K562 (cell line): ENCODE results near the gene COLEC12. TPM values are rescaled to one million over a fixed set of nuclear protein-coding genes. Genes with fewer than 3 reads are reported as not detected.
A peak's percentile ranks its signal among the peaks of the same experiment; 100 is the strongest.

ENCODE experiments used
- E2F6 ChIP-seq, 2 experiments: IDR thresholded peaks; 2 replicates each; pipeline ENCODE4 v1.6.1; 2011; ENCODE audit warnings: borderline replicate concordance in 1 of 2, control low read depth in 1 of 2, low read depth in 1 of 2, low read length in 1 of 2, mild to moderate bottlenecking in 1 of 2, mixed read lengths in 1 of 2, moderate library complexity in 1 of 2; ENCODE audit not compliant: insufficient read depth in 1 of 2, insufficient read length in 1 of 2, poor library complexity in 1 of 2, severe bottlenecking in 1 of 2; ENCODE audit errors: extremely low read depth in 1 of 2
- EHMT2 ChIP-seq: fragments of 450-650 bp; IDR thresholded peaks from 2 replicates; pipeline ENCODE4 v1.6.1; 2018; ENCODE audit warnings: antibody characterized with exemption
- EZH2 ChIP-seq: IDR thresholded peaks from 2 replicates; pipeline ENCODE4 v1.6.1; 2012; ENCODE audit warnings: low read depth, mild to moderate bottlenecking, inconsistent platforms, low read length, borderline replicate concordance
- FOXJ2 ChIP-seq: fragments of 200-800 bp; sonication (Bioruptor generic); IDR thresholded peaks from 2 replicates; pipeline ENCODE4 v1.6.1; 2016; ENCODE audit warnings: missing genetic modification characterization, missing compliant biosample characterization
- JUND ChIP-seq, 2 experiments: IDR thresholded peaks; 2 replicates in 1 of 2; 3 replicates in 1 of 2; pipeline ENCODE4 v1.6.1; 2011; ENCODE audit warnings: borderline replicate concordance in 2 of 2, low read depth in 2 of 2, low read length in 2 of 2, improper control_type of control experiment in 1 of 2, missing biosample characterization in 1 of 2, missing genetic modification characterization in 1 of 2, missing genetic modification reagents in 1 of 2
- MAFG ChIP-seq: fragments of 450-650 bp; conservative IDR thresholded peaks from 2 replicates; pipeline ENCODE4 v1.6.1; 2016; ENCODE audit warnings: missing genetic modification characterization, missing compliant biosample characterization
- MEIS2 ChIP-seq: fragments of 450-650 bp; IDR thresholded peaks from 2 replicates; pipeline ENCODE4 v1.6.1; 2014; ENCODE audit warnings: mild to moderate bottlenecking; ENCODE audit not compliant: partially characterized antibody
- NR4A1 ChIP-seq, 2 experiments: fragments of 250-450 bp in 1 of 2; fragments of 450-650 bp in 1 of 2; sonication (Bioruptor Pico) in 1 of 2; IDR thresholded peaks; 2 replicates each; pipeline versions ENCODE4 v1.4.0 to v1.6.1; 2016 to 2020; ENCODE audit warnings: mild to moderate bottlenecking in 2 of 2, missing compliant biosample characterization in 1 of 2, missing genetic modification characterization in 1 of 2, moderate library complexity in 1 of 2
- PKNOX1 ChIP-seq: fragments of 450-650 bp; IDR thresholded peaks from 2 replicates; pipeline ENCODE4 v1.6.1; 2016
- RBM17 ChIP-seq: fragments of 200-400 bp; formaldehyde crosslinking; IDR thresholded peaks from 2 replicates; pipeline ENCODE4 v1.6.1; 2017; ENCODE audit warnings: low read depth, mild to moderate bottlenecking, low read length, borderline replicate concordance
- SMAD3 ChIP-seq: fragments of 450-650 bp; formaldehyde crosslinking; conservative IDR thresholded peaks from 2 replicates; pipeline ENCODE4 v1.4.0; 2020; ENCODE audit warnings: mild to moderate bottlenecking
- TOE1 ChIP-seq, 2 experiments: fragments of 450-650 bp in 1 of 2; sonication (generic) in 1 of 2; formaldehyde crosslinking in 1 of 2; IDR thresholded peaks; 2 replicates each; pipeline versions ENCODE4 v1.7.1 to v1.8.0; 2016 to 2022; ENCODE audit warnings: borderline replicate concordance in 2 of 2, mild to moderate bottlenecking in 2 of 2, antibody characterized with exemption in 1 of 2, inconsistent platforms in 1 of 2, low read depth in 1 of 2, missing genetic modification reagents in 1 of 2, moderate library complexity in 1 of 2
- ZFP30 ChIP-seq: fragments of 250-450 bp; sonication (Bioruptor Pico); IDR thresholded peaks from 2 replicates; pipeline ENCODE4 v1.8.0; 2022; ENCODE audit warnings: moderate library complexity, mild to moderate bottlenecking, inconsistent platforms, borderline replicate concordance
- ZNF239 ChIP-seq: fragments of 250-450 bp; sonication (Bioruptor Pico); IDR thresholded peaks from 2 replicates; pipeline ENCODE4 v1.4.0; 2020; ENCODE audit warnings: mild to moderate bottlenecking
- ZNF395 ChIP-seq: fragments of 200-800 bp; sonication (Bioruptor generic); IDR thresholded peaks from 2 replicates; pipeline ENCODE4 v1.6.1; 2017; ENCODE audit warnings: missing genetic modification characterization, missing compliant biosample characterization
- ZNF592 ChIP-seq: fragments of 450-650 bp; IDR thresholded peaks from 2 replicates; pipeline ENCODE4 v1.6.1; 2017; ENCODE audit warnings: antibody characterized with exemption, mild to moderate bottlenecking
- polyA plus RNA-seq, 8 experiments: library from polyadenylated mRNA; depleted of rRNA in 4 of 8; stranded (reverse) in 5 of 8; unstranded in 3 of 8; fragments of >200 nt; fragmentation: Nextera tagmentation in 2 of 8; fragmentation: Illumina TruSeq in 1 of 8; extraction: Ambion mirVana in 2 of 8; extraction: Trizol in 1 of 8; gene quantifications; 2 replicates each; pipeline versions ENCODE4 v1.2.1 to v1.2.3, GENCODE V29; 2011 to 2014; ENCODE audit warnings: inconsistent platforms in 1 of 8, missing spikeins in 1 of 8
- total RNA-seq, 7 experiments: library from RNA; depleted of rRNA in 6 of 7; stranded (reverse); fragments of >200 nt in 6 of 7; fragmentation: Illumina TruSeq in 2 of 7; extraction: Trizol in 2 of 7; gene quantifications; 2 replicates each; pipeline versions ENCODE4 v1.2.1 to v1.2.3, GENCODE V29; 2011 to 2021; ENCODE audit warnings: low replicate concordance in 1 of 7

COLEC12 gene
- total and polyA plus RNA-seq, 9 of the 15 experiments (the other 6 are each of a cell fraction or from before 2014, with no cell fraction given) = 0.04 TPM; not detected in 8

- TF ChIP-seq NR4A1 (CRISPR knock-in tag; IDR thresholded peaks at IDR 0.05) (0 out of 2 replicates have a peak, but pooled peaks have one; percentile 40), NR4A1 (tag; IDR thresholded peaks at IDR 0.05) (peak; percentile 94), SMAD3 (peak; percentile 78), JUND (IDR thresholded peaks at IDR 0.05; ENCODE audit: borderline replicate concordance, low read depth, low read length) (peak; percentile 13; the same call in 1 of the 2 replicates), JUND (tag; IDR thresholded peaks at IDR 0.05; ENCODE audit: borderline replicate concordance, low read depth, low read length) (peak; percentile 73; the same call in 2 of the 3 replicates), ZNF592 (peak; percentile 96), RBM17 (no peak), PKNOX1 (peak; percentile 33), ZFP30 (no peak), FOXJ2 (0 out of 2 replicates have a peak, but pooled peaks have one; percentile 56), MEIS2 (peak; percentile 41), ZNF395 (CRISPR knock-in tag) (peak; percentile 94), EZH2 (no peak), MAFG (tag) (peak; percentile 98), TOE1 (IDR thresholded peaks at IDR 0.05; ENCODE audit: borderline replicate concordance) (peak; percentile 16; the same call in 1 of the 2 replicates), TOE1 (CRISPR knock-in tag; IDR thresholded peaks at IDR 0.05; ENCODE audit: borderline replicate concordance, low read depth) (no peak), ZNF239 (CRISPR knock-in tag) (peak; percentile 38; the same call in 1 of the 2 replicates), EHMT2 (peak; percentile 62; the same call in 1 of the 2 replicates), E2F6 (IDR thresholded peaks at IDR 0.05; ENCODE audit: borderline replicate concordance in 1 of 2, extremely low read depth in 1 of 2, insufficient read depth in 1 of 2, insufficient read length in 1 of 2, low read depth in 1 of 2, low read length in 1 of 2, poor library complexity in 1 of 2, severe bottlenecking in 1 of 2) (peak; percentile 69 to 73)
These were observed 18.7 kb upstream of the COLEC12 start (continued) for GRCh38 chr18:519019-519879.
